ENCODE results near the gene NHSL1. TPM values are rescaled to one million over a fixed set of nuclear protein-coding genes. Genes with fewer than 3 reads are reported as not detected.
A peak's percentile ranks its signal among the peaks of the same experiment; 100 is the strongest.

Gene NHSL1
- total RNA-seq, 2 donors from 2014 or later: 16.3 to 17.5 TPM

DNA sequence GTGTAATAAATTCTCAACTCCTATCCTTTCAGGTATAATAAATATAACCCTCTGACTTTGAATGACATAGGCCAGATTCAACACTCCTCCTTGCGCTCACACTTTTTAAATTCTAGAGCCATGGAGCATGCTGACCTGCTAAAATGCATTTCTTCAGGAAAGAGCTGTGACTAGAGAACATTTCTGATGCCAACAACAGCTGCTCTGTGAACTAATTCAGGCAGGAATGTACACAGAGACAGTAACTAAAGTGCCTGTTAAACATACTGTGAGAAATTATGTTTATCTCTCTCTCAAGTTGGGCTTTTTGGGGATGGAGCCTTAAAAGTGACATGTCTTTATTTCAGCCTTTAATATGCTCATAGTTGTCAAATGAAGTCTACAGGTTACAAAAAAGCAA is 8.3 kb downstream of the NHSL1 start:
- Mint-ChIP-seq H3K27me3 (ENCODE audit: insufficient read depth) (no peaks in the 10 kb centered on the region), H3K27ac (no peak overlapping the region), H3K9me3 (no peaks in the 10 kb centered on the region), H3K4me1 (peaks cover 36% of the 10 kb centered on the region), H3K4me3 (no peak overlapping the region), H3K36me3 (ENCODE audit: low read depth) (peaks cover 4% of the 10 kb centered on the region)
- 88 to 100% methylated on average over 1 of the region's 1 CpG for WGBS, 2 experiments (ENCODE audit: insufficient coverage in 1 of 2, insufficient read length in 1 of 2)
- Histone ChIP-seq H3K9me3 (ENCODE audit: control insufficient read depth, low read length) (no peaks in the 10 kb centered on the region), H3K27ac (ENCODE audit: low read depth, low read length) (no peak overlapping the region), H3K36me3 (ENCODE audit: control insufficient read depth, insufficient read depth, low read length) (peaks cover 4% of the 10 kb centered on the region), H3K4me1 (ENCODE audit: control insufficient read depth, insufficient read depth, low read length) (peaks cover 7% of the 10 kb centered on the region), H3K9ac (ENCODE audit: extremely low read depth, low read length, poor library complexity, severe bottlenecking) (no peak overlapping the region), H3K27me3 (ENCODE audit: control insufficient read depth, insufficient read depth, low read length, poor library complexity, severe bottlenecking) (no peaks in the 10 kb centered on the region), H3K4me3 (ENCODE audit: low read length) (no peak overlapping the region)
- TF ChIP-seq, protein P1, sequence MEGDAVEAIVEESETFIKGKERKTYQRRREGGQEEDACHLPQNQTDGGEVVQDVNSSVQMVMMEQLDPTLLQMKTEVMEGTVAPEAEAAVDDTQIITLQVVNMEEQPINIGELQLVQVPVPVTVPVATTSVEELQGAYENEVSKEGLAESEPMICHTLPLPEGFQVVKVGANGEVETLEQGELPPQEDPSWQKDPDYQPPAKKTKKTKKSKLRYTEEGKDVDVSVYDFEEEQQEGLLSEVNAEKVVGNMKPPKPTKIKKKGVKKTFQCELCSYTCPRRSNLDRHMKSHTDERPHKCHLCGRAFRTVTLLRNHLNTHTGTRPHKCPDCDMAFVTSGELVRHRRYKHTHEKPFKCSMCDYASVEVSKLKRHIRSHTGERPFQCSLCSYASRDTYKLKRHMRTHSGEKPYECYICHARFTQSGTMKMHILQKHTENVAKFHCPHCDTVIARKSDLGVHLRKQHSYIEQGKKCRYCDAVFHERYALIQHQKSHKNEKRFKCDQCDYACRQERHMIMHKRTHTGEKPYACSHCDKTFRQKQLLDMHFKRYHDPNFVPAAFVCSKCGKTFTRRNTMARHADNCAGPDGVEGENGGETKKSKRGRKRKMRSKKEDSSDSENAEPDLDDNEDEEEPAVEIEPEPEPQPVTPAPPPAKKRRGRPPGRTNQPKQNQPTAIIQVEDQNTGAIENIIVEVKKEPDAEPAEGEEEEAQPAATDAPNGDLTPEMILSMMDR (conservative IDR thresholded peaks at IDR 0.05): no peak
- DNase-seq: no peak

DNA sequence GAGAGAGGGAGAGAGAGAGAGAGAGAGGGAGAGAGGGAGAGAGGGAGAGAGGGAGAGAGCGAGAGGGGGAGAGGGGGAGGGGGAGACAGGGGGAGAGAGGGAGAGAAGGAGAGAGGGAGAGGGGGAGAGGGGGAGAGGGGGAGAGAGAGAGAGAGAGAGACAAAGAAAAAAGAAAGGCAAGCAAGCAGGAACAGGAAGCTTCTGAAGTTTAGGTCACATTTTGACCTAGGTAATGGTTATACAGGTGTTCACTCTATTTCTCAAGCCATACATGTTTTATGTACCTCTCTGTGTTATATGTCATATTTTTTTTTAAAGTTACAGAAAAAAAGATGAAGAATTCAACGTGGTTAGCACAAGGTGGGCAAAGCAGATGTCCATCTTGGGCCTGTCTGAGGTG is 9.4 kb downstream of the NHSL1 start:
- H3K4me1 Mint-ChIP-seq: peaks cover 47% of the 10 kb centered on the region
- 60 to 96% methylated on average over 1 of the region's 2 CpGs for WGBS, 2 experiments (ENCODE audit: insufficient coverage in 1 of 2, insufficient read length in 1 of 2)
- Histone ChIP-seq H3K9ac (ENCODE audit: extremely low read depth, low read length, poor library complexity, severe bottlenecking) (no peak overlapping the region), H3K4me1 (ENCODE audit: control insufficient read depth, insufficient read depth, low read length) (peaks cover 9% of the 10 kb centered on the region), H3K27ac (ENCODE audit: low read depth, low read length) (no peak overlapping the region), H3K36me3 (ENCODE audit: control insufficient read depth, insufficient read depth, low read length) (peaks cover 4% of the 10 kb centered on the region), H3K27me3 (ENCODE audit: control insufficient read depth, insufficient read depth, low read length, poor library complexity, severe bottlenecking) (no peaks in the 10 kb centered on the region), H3K4me3 (ENCODE audit: low read length) (no peak overlapping the region), H3K9me3 (ENCODE audit: control insufficient read depth, low read length) (no peaks in the 10 kb centered on the region)
- DNase-seq: no peak
- no peaks in the 10 kb centered on the region for H3K9me3 Mint-ChIP-seq
- no peak overlapping the region for H3K27ac Mint-ChIP-seq
- H3K36me3 Mint-ChIP-seq (ENCODE audit: low read depth): no peaks in the 10 kb centered on the region
- no peak overlapping the region for H3K4me3 Mint-ChIP-seq
- TF ChIP-seq, protein P1 (conservative IDR thresholded peaks at IDR 0.05): no peak
- H3K27me3 Mint-ChIP-seq (ENCODE audit: insufficient read depth): no peaks in the 10 kb centered on the region

DNA sequence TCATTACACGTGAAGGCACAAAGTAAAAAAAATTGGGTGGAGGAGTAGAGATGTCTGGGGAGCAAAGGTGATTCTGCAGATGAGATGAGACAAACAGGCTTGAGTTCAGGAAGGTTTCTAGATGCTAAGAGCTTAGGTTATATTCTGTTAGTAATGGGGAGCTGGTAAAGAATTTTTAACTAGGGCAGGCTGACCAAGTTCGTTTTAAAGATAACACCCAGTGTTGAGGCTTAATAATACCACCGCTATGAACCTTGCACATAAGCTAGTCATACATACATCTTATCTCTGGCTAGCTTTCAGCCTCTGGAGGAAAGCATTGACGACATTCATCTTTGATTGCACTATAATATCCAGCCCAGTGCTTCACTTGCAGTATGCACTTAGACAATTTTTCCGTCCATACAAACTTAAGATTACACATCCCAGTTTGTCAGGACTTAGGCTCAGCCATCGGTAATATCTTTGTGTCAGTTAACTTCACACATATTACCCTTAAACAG is 12.1 kb downstream of the NHSL1 start:
- Mint-ChIP-seq H3K36me3 (ENCODE audit: low read depth) (no peaks in the 10 kb centered on the region), H3K27ac (peak overlapping the region; percentile 83), H3K4me3 (no peak overlapping the region), H3K9me3 (no peaks in the 10 kb centered on the region), H3K27me3 (ENCODE audit: insufficient read depth) (no peaks in the 10 kb centered on the region), H3K4me1 (peaks cover 41% of the 10 kb centered on the region)
- WGBS, 2 experiments (ENCODE audit: insufficient coverage in 1 of 2, insufficient read length in 1 of 2): 93 to 95% methylated on average over 3 to 6 of the region's 6 CpGs
- no peak overlapping the region for H3K4me3 ChIP-seq (ENCODE audit: low read length)
- H3K9ac ChIP-seq (ENCODE audit: extremely low read depth, low read length, poor library complexity, severe bottlenecking): no peak overlapping the region
- peaks cover 9% of the 10 kb centered on the region for H3K4me1 ChIP-seq (ENCODE audit: control insufficient read depth, insufficient read depth, low read length)
- no peak overlapping the region for H3K27ac ChIP-seq (ENCODE audit: low read depth, low read length)
- no peaks in the 10 kb centered on the region for H3K9me3 ChIP-seq (ENCODE audit: control insufficient read depth, low read length)
- no peaks in the 10 kb centered on the region for H3K27me3 ChIP-seq (ENCODE audit: control insufficient read depth, insufficient read depth, low read length, poor library complexity, severe bottlenecking)
- TF ChIP-seq, protein P1 (conservative IDR thresholded peaks at IDR 0.05): no peak
- H3K36me3 ChIP-seq (ENCODE audit: control insufficient read depth, insufficient read depth, low read length): peaks cover 4% of the 10 kb centered on the region
- DNase-seq: no peak
